Measurements from ENCODE around the gene KLHL17.

GRCh38 chr1:962381-963300 is 2.3 kb downstream of the KLHL17 start:
- TF ChIP-seq, protein P1, sequence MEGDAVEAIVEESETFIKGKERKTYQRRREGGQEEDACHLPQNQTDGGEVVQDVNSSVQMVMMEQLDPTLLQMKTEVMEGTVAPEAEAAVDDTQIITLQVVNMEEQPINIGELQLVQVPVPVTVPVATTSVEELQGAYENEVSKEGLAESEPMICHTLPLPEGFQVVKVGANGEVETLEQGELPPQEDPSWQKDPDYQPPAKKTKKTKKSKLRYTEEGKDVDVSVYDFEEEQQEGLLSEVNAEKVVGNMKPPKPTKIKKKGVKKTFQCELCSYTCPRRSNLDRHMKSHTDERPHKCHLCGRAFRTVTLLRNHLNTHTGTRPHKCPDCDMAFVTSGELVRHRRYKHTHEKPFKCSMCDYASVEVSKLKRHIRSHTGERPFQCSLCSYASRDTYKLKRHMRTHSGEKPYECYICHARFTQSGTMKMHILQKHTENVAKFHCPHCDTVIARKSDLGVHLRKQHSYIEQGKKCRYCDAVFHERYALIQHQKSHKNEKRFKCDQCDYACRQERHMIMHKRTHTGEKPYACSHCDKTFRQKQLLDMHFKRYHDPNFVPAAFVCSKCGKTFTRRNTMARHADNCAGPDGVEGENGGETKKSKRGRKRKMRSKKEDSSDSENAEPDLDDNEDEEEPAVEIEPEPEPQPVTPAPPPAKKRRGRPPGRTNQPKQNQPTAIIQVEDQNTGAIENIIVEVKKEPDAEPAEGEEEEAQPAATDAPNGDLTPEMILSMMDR (IDR thresholded peaks at IDR 0.05; ENCODE audit: low read depth, low read length, poor library complexity, severe bottlenecking) = no peak
- TF ChIP-seq EZH2phosphoT487 (IDR thresholded peaks at IDR 0.05; ENCODE audit: borderline replicate concordance, low read length) = no peak
